Pancreas (tissue), 10 donors: ENCODE measurements around the gene RPTOR. TPM values are rescaled to one million over a fixed set of nuclear protein-coding genes. Genes with fewer than 3 reads are reported as not detected.

ENCODE experiments used
- ATAC-seq, 4 donors: fragments of 200-7000 bp; cut with Tn5 transposase; one replicate each; pipeline versions ENCODE4 v1.8.0 to v1.9.1; 2020; ENCODE audit warnings: mild to moderate bottlenecking in 4 of 4, moderate library complexity in 4 of 4
- DNase-seq, 6 donors: peaks; one replicate each; pipeline ENCODE4 v3.0.0-alpha.2; 2020
- FAIRE-seq: peaks from 2 replicates; lab custom pipeline; 2012; peaks lifted over from hg19 to GRCh38; lab: Jason Lieb, UNC
- H3K27ac ChIP-seq, 4 donors: fragments of 200-600 bp; sonication (generic); 1 replicate in 3 of 4; 2 replicates in 1 of 4; pipeline versions ENCODE4 v1.5.0 to v1.8.0; 2020
- H3K27me3 ChIP-seq, 4 donors: fragments of 200-600 bp; one replicate each; pipeline ENCODE4 v1.8.0; 2021
- H3K36me3 ChIP-seq, 3 donors: fragments of 200-600 bp; sonication (generic) in 1 of 3; one replicate each; pipeline versions ENCODE4 v1.5.0 to v1.8.0; 2020 to 2021
- H3K4me1 ChIP-seq, 3 donors: fragments of 200-600 bp; one replicate each; pipeline ENCODE4 v1.8.0; 2021
- H3K4me3 ChIP-seq, 4 donors: fragments of 200-600 bp; sonication (generic) in 2 of 4; one replicate each; pipeline versions ENCODE4 v1.5.0 to v1.8.0; 2020 to 2021
- H3K9me3 ChIP-seq, 4 donors: fragments of 200-600 bp; one replicate each; pipeline ENCODE4 v1.8.0; 2021
- WGBS, 2 donors: extraction: QIAGEN DNeasy Blood & Tissue Kit; methylation state at CpG; one replicate each; pipeline ENCODE4 v1.1.7; 2013; 5-methylcytosine and 5-hydroxymethylcytosine counted together
- intact Hi-C, 3 donors: fragments of 100-400 bp; cut with DNase I; formaldehyde crosslinking; loops; one replicate each; pipeline versions ENCODE4 v1.11.1 to v1.14.2; 2022
- polyA plus RNA-seq, 2 donors: library from polyadenylated mRNA; stranded (reverse); fragments of 200-250 nt; gene quantifications; one replicate each; pipeline ENCODE4 v1.2.3, GENCODE V29; 2013
- total RNA-seq, 6 donors: library from RNA; stranded (reverse); fragmentation: NEBNext Ultra II Directional in 4 of 6; extraction: Animal tissue kit (Norgen Biotek cat#: 25700) in 4 of 6; gene quantifications; one replicate each; pipeline versions ENCODE4 v1.2.1 to v1.2.4, GENCODE V29; 2021 to 2023
- TF ChIP-seq, protein P1 (sequence below), 4 donors: fragments of 200-600 bp; sonication (generic) in 3 of 4; IDR thresholded peaks; one replicate each; pipeline versions ENCODE4 v1.5.0 to v1.8.0; 2021; ENCODE audit warnings: antibody characterized with exemption in 4 of 4
- donor health status: healthy with polysubstance abuse.
- donor health status: DM: no; HTN: no; CAD: no; lungs with moderate emphysema.
- donor health status: DM: no; HTN: no; CAD: no.
- donor health status: control.
- donor health status: control.
- donor health status: Bipolar disorder and iron deficiency.
- donor health status: DM: yes; HTN: yes; CAD: no.
- donor health status: DM: no; HTN: no; CAD: no.
- donor health status: DM: no; HTN: no; CAD: no.
- donor health status: DM: yes; HTN: yes; CAD: no.

The RPTOR gene
- total and polyA plus RNA-seq, 8 donors, result 5.0 to 18.9 (median 13.2) TPM

DNA sequence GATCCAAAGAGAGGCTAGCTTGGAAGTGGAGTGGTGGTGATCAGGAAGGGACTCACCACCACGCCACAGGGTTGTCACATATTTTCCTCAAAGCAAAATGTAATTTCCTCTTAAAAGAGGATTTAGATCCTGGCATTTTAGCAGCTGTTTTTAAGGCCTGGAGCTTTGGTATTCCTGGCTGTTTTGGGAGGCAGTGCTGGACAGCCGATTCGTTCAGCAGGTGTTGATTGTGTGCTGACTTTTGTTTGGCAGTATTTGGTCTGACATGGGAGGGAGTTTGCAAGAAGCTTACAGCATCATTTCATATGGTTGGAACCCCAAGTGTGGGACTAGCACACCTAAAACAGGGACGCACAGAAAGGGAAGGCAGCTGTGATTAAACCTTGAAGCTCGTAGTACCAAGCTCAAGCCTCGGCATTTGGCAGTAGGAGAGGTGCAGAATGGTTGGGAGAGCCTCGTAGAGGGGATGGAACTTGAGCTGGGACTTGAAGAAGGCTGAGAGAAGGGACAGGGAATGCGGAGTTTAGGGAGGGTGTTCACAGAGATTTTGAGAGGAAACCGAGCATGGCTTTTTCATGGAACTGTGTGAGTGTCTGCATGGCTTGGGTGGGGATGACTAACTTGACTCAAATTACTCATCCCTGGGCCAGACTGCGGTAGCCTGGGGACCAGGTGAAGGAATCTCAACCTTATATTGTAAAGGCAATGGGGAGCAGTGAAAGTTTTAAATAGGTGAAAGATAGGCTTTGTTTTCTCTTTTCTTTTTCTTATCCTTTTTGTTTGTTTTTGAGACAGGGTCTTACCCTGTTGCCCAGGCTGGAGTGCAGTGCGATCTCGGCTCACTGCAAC is 52.3 kb downstream of the RPTOR start:
- DNase-seq (no peak), ATAC-seq (no peak), FAIRE-seq (no peak)
- WGBS, 2 donors, result 82 to 93% methylated on average over 12 of the region's 12 CpGs
- Histone ChIP-seq H3K27me3 (no peaks in the 10 kb centered on the region), H3K9me3 (no peaks in the 10 kb centered on the region), H3K27ac (no peak overlapping the region), H3K4me3 (no peak overlapping the region), H3K36me3 (no peaks in the 10 kb centered on the region), H3K4me1 (peaks cover 5 to 13% (median 5%) of the 10 kb centered on the region in 3 donors)
- TF ChIP-seq, protein P1, sequence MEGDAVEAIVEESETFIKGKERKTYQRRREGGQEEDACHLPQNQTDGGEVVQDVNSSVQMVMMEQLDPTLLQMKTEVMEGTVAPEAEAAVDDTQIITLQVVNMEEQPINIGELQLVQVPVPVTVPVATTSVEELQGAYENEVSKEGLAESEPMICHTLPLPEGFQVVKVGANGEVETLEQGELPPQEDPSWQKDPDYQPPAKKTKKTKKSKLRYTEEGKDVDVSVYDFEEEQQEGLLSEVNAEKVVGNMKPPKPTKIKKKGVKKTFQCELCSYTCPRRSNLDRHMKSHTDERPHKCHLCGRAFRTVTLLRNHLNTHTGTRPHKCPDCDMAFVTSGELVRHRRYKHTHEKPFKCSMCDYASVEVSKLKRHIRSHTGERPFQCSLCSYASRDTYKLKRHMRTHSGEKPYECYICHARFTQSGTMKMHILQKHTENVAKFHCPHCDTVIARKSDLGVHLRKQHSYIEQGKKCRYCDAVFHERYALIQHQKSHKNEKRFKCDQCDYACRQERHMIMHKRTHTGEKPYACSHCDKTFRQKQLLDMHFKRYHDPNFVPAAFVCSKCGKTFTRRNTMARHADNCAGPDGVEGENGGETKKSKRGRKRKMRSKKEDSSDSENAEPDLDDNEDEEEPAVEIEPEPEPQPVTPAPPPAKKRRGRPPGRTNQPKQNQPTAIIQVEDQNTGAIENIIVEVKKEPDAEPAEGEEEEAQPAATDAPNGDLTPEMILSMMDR (IDR thresholded peaks at IDR 0.05), result no peak
- intact Hi-C loops, result loop anchor here in 1 of 3 donors (10.0 kb wide), 1 partner anchor 58 kb away; no protein-coding TSS in a partner anchor

DNA sequence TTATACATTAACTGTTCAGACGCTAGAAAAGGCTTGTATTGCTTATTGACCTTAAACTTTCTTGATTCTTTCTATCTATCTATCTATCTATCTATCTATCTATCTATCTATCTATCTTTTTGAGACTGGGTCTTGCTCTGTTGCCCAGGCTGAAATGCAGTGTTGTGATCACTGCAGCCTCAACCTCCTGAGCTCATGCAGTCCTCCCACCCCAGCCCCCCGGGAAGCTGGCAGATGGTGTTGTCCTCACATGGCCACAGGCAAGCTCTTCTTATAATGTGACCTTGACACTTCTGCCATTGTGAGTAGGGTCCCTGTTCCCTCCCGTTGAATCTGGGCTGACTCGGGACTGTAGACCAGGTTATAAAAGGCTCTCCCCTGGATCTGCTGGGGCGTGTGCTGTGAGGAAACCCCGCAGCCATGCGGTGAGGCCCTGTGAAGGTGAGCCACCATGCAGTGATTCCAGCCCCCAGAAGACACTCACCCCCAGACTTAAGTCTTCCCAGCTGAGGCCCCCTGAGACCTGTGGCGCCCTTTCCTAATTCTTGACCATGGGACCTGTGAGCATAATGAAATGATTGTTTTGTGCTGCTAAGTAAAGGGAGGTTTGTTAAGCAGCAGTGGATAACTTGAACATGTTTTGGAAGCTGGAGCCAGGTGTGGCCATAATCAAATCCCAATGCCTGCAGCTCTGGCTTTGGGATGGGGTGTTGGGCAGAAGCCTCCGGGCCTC is 54.3 kb downstream of the RPTOR start:
- FAIRE-seq, result no peak
- intact Hi-C loops, result loop anchor here in 1 of 3 donors (10.0 kb wide), 1 partner anchor 56 kb away; no protein-coding TSS in a partner anchor

GRCh38 chr17:80599546-80600305 is 55.1 kb downstream of the RPTOR start:
- FAIRE-seq (no peak), ATAC-seq (peak in 2 of 4 donors; percentile 78 to 81)
- intact Hi-C loops, result loop anchor here in 1 of 3 donors (10.0 kb wide), 1 partner anchor 55 kb away; no protein-coding TSS in a partner anchor

More for the DNA sequence above, 54.3 kb downstream of the RPTOR start:
- DNase-seq (no peak), ATAC-seq (peak in 1 of 4 donors; percentile 14)
- H3K36me3 ChIP-seq, result no peaks in the 10 kb centered on the region
- H3K27ac ChIP-seq, result no peak overlapping the region
- H3K4me1 ChIP-seq, result peaks cover 5 to 13% (median 5%) of the 10 kb centered on the region in 3 donors
- TF ChIP-seq, protein P1 (IDR thresholded peaks at IDR 0.05), result no peak
- no peaks in the 10 kb centered on the region for H3K9me3 ChIP-seq
- WGBS, 2 donors, result 78 to 80% methylated on average over 9 of the region's 9 CpGs
- no peak overlapping the region for H3K4me3 ChIP-seq
- H3K27me3 ChIP-seq, result no peaks in the 10 kb centered on the region

GRCh38 chr17:80601146-80601545 is 56.5 kb downstream of the RPTOR start:
- ATAC-seq (no peak), FAIRE-seq (no peak)

More at GRCh38 chr17:80599546-80600305, 55.1 kb downstream of the RPTOR start:
- no peak overlapping the region for H3K27ac ChIP-seq
- no peak for DNase-seq
- no peaks in the 10 kb centered on the region for H3K36me3 ChIP-seq
- no peak overlapping the region for H3K4me3 ChIP-seq
- H3K27me3 ChIP-seq, result no peaks in the 10 kb centered on the region
- H3K9me3 ChIP-seq, result no peaks in the 10 kb centered on the region
- TF ChIP-seq, protein P1 (IDR thresholded peaks at IDR 0.05), result no peak
- peaks cover 5 to 13% (median 5%) of the 10 kb centered on the region in 3 donors for H3K4me1 ChIP-seq
- WGBS, 2 donors, result 69 to 70% methylated on average over 8 of the region's 8 CpGs

More at GRCh38 chr17:80601146-80601545, 56.5 kb downstream of the RPTOR start:
- Histone ChIP-seq H3K9me3 (no peaks in the 10 kb centered on the region), H3K27me3 (no peaks in the 10 kb centered on the region), H3K27ac (no peak overlapping the region), H3K4me3 (no peak overlapping the region), H3K4me1 (peaks cover 3 to 9% (median 5%) of the 10 kb centered on the region in 3 donors), H3K36me3 (no peaks in the 10 kb centered on the region)
- TF ChIP-seq, protein P1 (IDR thresholded peaks at IDR 0.05), result no peak
- DNase-seq, result no peak
- intact Hi-C loops, result no loop called here
- WGBS, 2 donors, result 87 to 93% methylated on average over 12 of the region's 12 CpGs
